Transverse colon (tissue), 4 donors: ENCODE data around the gene AHCY.

Experiments
- CTCF ChIP-seq, 5 experiments: fragments of 200-600 bp in 3 of 5; fragments of 450-650 bp in 2 of 5; sonication (generic) in 3 of 5; IDR thresholded peaks; 1 replicate in 2 of 5; 2 replicates in 3 of 5; pipeline ENCODE4 v1.5.1; 2016 to 2017; ENCODE audit warnings: antibody characterized with exemption in 5 of 5, inconsistent platforms in 3 of 5, mild to moderate bottlenecking in 2 of 5, moderate library complexity in 1 of 5
- EP300 ChIP-seq: sonication (generic); formaldehyde crosslinking; IDR thresholded peaks from one replicate; pipeline ENCODE4 v1.6.1; 2017; ENCODE audit warnings: antibody characterized with exemption, low read depth
- POLR2A ChIP-seq: fragments of 450-650 bp; IDR thresholded peaks from one replicate; pipeline ENCODE4 v1.6.1; 2016; ENCODE audit warnings: antibody characterized with exemption, mild to moderate bottlenecking, moderate library complexity
- POLR2AphosphoS5 ChIP-seq, 3 donors: sonication (generic); formaldehyde crosslinking; IDR thresholded peaks; one replicate each; pipeline ENCODE4 v1.6.1; 2016; ENCODE audit warnings: antibody characterized with exemption in 3 of 3

DNA sequence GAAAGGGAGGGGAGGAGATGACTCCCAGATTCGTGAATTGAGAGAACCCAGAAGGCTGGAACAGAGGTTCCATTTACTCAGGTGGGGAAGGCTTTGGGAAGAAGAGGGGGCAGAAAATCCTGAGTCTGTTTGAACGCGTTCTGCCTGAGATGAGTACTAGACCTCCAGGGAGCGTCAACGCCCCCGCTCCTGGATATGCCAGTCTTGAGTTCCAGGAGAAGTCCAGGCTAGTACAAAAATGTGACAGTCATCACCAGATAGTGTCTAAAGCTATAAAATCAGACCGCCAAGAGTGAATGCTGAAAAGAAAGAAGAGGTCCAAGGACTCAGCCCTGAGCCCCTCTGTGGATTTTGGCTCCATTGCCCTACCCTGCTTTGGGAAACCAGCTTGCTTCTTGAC is 8.6 kb downstream of the AHCY start:
- TF ChIP-seq CTCF (IDR thresholded peaks at IDR 0.05) = no peak
- no peak for TF ChIP-seq POLR2A
- no peak for TF ChIP-seq POLR2AphosphoS5 (IDR thresholded peaks at IDR 0.05)
- no peak for TF ChIP-seq EP300
